ENCODE results near the gene COLGALT1. TPM values are rescaled to one million over a fixed set of nuclear protein-coding genes. Genes with fewer than 3 reads are reported as not detected.

Gene COLGALT1
- total RNA-seq, 1 donor from 2014 or later: 38.4 TPM

- Mint-ChIP-seq H3K4me3 (no peak overlapping the region), H3K27ac (no peak overlapping the region), H3K27me3 (ENCODE audit: insufficient read depth, low read depth) (peaks cover 2% of the 10 kb centered on the region), H3K4me1 (no peaks in the 10 kb centered on the region), H3K36me3 (no peaks in the 10 kb centered on the region), H3K9me3 (peaks cover 4% of the 10 kb centered on the region)
- Histone ChIP-seq H3F3A (ENCODE audit: low read depth) (no peaks in the 10 kb centered on the region), H3K79me2 (ENCODE audit: low read depth) (no peaks in the 10 kb centered on the region), H3K4me3 (no peak overlapping the region), H3K4me2 (no peak overlapping the region), H4K20me1 (ENCODE audit: low read depth) (no peaks in the 10 kb centered on the region), H2AFZ (replicated peaks) (no peak overlapping the region), H3K9me3 (ENCODE audit: low read depth) (no peaks in the 10 kb centered on the region), H3K27ac (no peak overlapping the region), H3K27me3 (peaks cover 6% of the 10 kb centered on the region), H3K4me1 (no peaks in the 10 kb centered on the region), H3K36me3 (no peaks in the 10 kb centered on the region), H3K9ac (no peak overlapping the region)
- no peak for DNase-seq (ENCODE audit: low spot score)
- no peak for TF ChIP-seq EZH2phosphoT487 (IDR thresholded peaks at IDR 0.05)
- no peak for TF ChIP-seq EZH2 (IDR thresholded peaks at IDR 0.05)
- TF ChIP-seq CTCF (IDR thresholded peaks at IDR 0.05): no peak
Observed at GRCh38 chr19:17532557-17532956, 22.9 kb upstream of the COLGALT1 start.

DNA sequence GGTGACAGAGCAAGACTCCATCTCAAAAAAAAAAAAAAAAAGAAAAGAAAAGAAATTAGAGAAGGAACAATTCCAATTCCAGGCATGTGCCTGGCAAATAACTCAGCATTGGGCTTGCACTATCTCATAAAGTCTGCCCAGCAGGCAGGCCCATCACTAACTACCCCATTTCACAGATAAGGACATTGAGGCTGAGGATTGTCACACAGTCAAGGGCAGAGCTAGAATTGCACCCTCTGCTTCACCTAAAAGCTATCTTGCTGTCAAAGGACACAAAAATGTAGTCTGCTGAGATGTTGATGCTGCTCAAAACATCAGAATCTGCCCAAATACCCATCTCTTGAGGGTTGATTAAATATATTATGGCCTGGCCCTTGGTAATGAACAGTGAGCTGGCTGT lies 20.7 kb upstream of the COLGALT1 start:
- Mint-ChIP-seq H3K4me1 (peaks cover 6% of the 10 kb centered on the region), H3K27ac (no peak overlapping the region), H3K36me3 (no peaks in the 10 kb centered on the region), H3K4me3 (no peak overlapping the region), H3K27me3 (ENCODE audit: insufficient read depth, low read depth) (peaks cover 4% of the 10 kb centered on the region), H3K9me3 (no peaks in the 10 kb centered on the region)
- H3K36me3 ChIP-seq: no peaks in the 10 kb centered on the region
- no peaks in the 10 kb centered on the region for H3K79me2 ChIP-seq (ENCODE audit: low read depth)
- no peak for TF ChIP-seq EZH2 (IDR thresholded peaks at IDR 0.05)
- no peak for TF ChIP-seq EZH2phosphoT487 (IDR thresholded peaks at IDR 0.05)
- no peaks in the 10 kb centered on the region for H3K9me3 ChIP-seq (ENCODE audit: low read depth)
- H3F3A ChIP-seq (ENCODE audit: low read depth): peaks cover 13% of the 10 kb centered on the region
- H3K4me2 ChIP-seq: no peak overlapping the region
- peaks cover 3% of the 10 kb centered on the region for H4K20me1 ChIP-seq (ENCODE audit: low read depth)
- H3K4me1 ChIP-seq: no peaks in the 10 kb centered on the region
- no peak overlapping the region for H3K9ac ChIP-seq
- no peak overlapping the region for H2AFZ ChIP-seq (replicated peaks)
- H3K27me3 ChIP-seq: peaks cover 23% of the 10 kb centered on the region
- no peak for DNase-seq (ENCODE audit: low spot score)
- H3K4me3 ChIP-seq: no peak overlapping the region
- no peak overlapping the region for H3K27ac ChIP-seq

DNA sequence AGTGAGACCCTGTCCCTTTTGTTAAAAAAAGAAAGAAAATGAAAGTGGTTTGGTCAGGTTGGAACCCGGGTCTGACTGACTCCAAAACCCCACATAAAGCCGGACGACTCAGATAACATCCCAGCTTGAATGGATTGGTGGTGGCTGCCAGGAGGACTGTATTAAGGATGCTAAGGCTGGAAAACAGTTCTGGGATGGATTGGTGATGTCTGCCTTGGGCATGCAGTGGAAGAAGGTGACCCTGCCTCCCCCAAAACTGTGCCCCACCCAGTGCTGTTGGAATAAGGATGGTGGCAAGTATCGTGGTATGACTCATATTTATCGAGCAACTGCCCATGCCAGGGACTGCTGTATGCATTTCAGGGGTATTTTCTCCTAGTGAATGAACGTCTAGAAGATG lies 18.5 kb upstream of the COLGALT1 start:
- Mint-ChIP-seq H3K27me3 (ENCODE audit: insufficient read depth, low read depth) (peaks cover 11% of the 10 kb centered on the region), H3K4me3 (no peak overlapping the region), H3K9me3 (no peaks in the 10 kb centered on the region), H3K27ac (no peak overlapping the region), H3K4me1 (peaks cover 8% of the 10 kb centered on the region), H3K36me3 (no peaks in the 10 kb centered on the region)
- Histone ChIP-seq H3K4me2 (no peak overlapping the region), H3K36me3 (no peaks in the 10 kb centered on the region), H3K9me3 (ENCODE audit: low read depth) (no peaks in the 10 kb centered on the region), H3K27ac (no peak overlapping the region), H3K4me1 (no peaks in the 10 kb centered on the region), H3K4me3 (no peak overlapping the region), H2AFZ (replicated peaks) (no peak overlapping the region), H3K9ac (no peak overlapping the region), H4K20me1 (ENCODE audit: low read depth) (peaks cover 3% of the 10 kb centered on the region), H3K79me2 (ENCODE audit: low read depth) (no peaks in the 10 kb centered on the region), H3K27me3 (peaks cover 23% of the 10 kb centered on the region), H3F3A (ENCODE audit: low read depth) (peaks cover 26% of the 10 kb centered on the region)
- TF ChIP-seq EZH2 (IDR thresholded peaks at IDR 0.05) (no peak), EZH2phosphoT487 (IDR thresholded peaks at IDR 0.05) (no peak), CTCF (IDR thresholded peaks at IDR 0.05) (no peak)
- DNase-seq (ENCODE audit: low spot score): no peak

DNA sequence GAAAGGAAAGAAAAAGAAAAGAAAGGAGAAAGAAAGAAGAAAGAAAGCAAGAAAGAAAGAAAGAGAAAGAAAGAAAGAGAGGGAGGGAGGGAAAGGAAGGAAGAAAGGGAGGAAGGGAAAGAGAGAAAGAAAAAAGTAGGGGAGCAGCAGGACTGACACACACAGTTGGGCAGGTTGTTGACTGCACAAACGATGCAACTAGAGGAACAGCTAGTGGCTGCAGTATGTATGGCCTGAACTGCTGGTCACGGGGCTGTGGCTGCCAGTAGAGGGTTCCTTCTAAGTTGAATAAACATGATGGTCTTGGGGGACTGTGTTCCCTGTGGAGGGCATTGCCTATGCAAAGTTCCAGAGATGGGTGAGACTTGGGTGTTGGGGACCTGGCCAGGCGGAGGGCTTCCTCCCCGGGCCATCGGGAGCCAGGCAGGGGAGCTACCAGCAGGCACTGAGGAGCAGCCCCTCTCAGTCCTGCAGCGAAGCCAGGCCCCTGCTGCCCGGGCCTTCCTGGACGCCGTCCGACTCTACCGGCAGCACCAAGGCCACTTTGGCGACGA lies 16.7 kb upstream of the COLGALT1 start:
- H3K27ac ChIP-seq: no peak overlapping the region

More for the DNA sequence above, 16.7 kb upstream of the COLGALT1 start:
- Histone ChIP-seq H3F3A (ENCODE audit: low read depth) (peaks cover 26% of the 10 kb centered on the region), H2AFZ (replicated peaks) (peak overlapping the region; percentile 80), H3K36me3 (no peaks in the 10 kb centered on the region), H3K4me1 (no peaks in the 10 kb centered on the region), H3K9ac (no peak overlapping the region), H3K9me3 (ENCODE audit: low read depth) (no peaks in the 10 kb centered on the region), H3K4me2 (peak overlapping the region; percentile 88), H3K27me3 (peaks cover 23% of the 10 kb centered on the region), H3K79me2 (ENCODE audit: low read depth) (no peaks in the 10 kb centered on the region), H3K4me3 (peak overlapping the region; percentile 58), H4K20me1 (ENCODE audit: low read depth) (peaks cover 3% of the 10 kb centered on the region)
- no peak for DNase-seq (ENCODE audit: low spot score)
- no peaks in the 10 kb centered on the region for H3K9me3 Mint-ChIP-seq
- peak overlapping the region; percentile 86 for H3K4me3 Mint-ChIP-seq
- H3K36me3 Mint-ChIP-seq: no peaks in the 10 kb centered on the region
- TF ChIP-seq EZH2phosphoT487 (IDR thresholded peaks at IDR 0.05) (no peak), CTCF (IDR thresholded peaks at IDR 0.05) (no peak), EZH2 (IDR thresholded peaks at IDR 0.05) (no peak)
- no peak overlapping the region for H3K27ac Mint-ChIP-seq
- H3K27me3 Mint-ChIP-seq (ENCODE audit: insufficient read depth, low read depth): peaks cover 18% of the 10 kb centered on the region
- H3K4me1 Mint-ChIP-seq: peaks cover 15% of the 10 kb centered on the region

Data from neural progenitor cell (in vitro differentiated cells).